Measurements from ENCODE around the gene USP17L29.
"Not testable (repeated sequence)": the region's sequence is repeated elsewhere in the genome, so short reads cannot be mapped to it uniquely, and the experiment has no call there.

USP17L29 gene, protein sequence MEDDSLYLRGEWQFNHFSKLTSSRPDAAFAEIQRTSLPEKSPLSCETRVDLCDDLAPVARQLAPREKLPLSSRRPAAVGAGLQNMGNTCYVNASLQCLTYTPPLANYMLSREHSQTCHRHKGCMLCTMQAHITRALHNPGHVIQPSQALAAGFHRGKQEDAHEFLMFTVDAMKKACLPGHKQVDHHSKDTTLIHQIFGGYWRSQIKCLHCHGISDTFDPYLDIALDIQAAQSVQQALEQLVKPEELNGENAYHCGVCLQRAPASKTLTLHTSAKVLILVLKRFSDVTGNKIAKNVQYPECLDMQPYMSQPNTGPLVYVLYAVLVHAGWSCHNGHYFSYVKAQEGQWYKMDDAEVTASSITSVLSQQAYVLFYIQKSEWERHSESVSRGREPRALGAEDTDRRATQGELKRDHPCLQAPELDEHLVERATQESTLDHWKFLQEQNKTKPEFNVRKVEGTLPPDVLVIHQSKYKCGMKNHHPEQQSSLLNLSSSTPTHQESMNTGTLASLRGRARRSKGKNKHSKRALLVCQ

DNA sequence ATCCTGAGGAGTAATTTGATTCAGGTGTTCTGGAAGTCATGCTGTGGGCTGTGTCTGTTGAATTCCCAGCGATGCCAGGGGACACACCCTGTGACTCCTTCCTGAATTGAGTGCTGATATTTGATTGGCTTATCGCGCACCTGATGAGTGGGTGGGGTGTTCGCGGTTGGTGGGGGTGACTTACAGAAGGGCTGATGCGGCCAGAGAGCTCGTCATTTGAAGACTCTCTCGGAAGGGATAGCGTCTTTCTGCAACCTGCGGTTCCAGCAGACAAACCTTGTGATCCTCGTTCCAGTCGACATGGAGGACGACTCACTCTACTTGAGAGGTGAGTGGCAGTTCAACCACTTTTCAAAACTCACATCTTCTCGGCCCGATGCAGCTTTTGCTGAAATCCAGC lies at the start of gene USP17L29:
USP17L29 (plus strand) TSS at position 301 of the 400 bp plus-strand sequence; CDS start at position 301, 0 bp downstream.
- not testable (repeated sequence) for H3K4me1 ChIP-seq (ENCODE audit: control insufficient read depth, insufficient read depth, low read length); H3K9me3 ChIP-seq (ENCODE audit: control insufficient read depth in 2 of 2, low read length in 2 of 2); H3K27ac ChIP-seq (ENCODE audit: low read length); H3K36me3 ChIP-seq (ENCODE audit: control insufficient read depth in 2 of 2, insufficient read depth in 2 of 2, low read length in 2 of 2); H3K9ac ChIP-seq (ENCODE audit: low read length in 2 of 2); H3K4me3 ChIP-seq (ENCODE audit: low read length in 2 of 2); H3K27me3 ChIP-seq (ENCODE audit: control insufficient read depth in 1 of 2, insufficient read depth in 2 of 2, low read length in 2 of 2)

DNA sequence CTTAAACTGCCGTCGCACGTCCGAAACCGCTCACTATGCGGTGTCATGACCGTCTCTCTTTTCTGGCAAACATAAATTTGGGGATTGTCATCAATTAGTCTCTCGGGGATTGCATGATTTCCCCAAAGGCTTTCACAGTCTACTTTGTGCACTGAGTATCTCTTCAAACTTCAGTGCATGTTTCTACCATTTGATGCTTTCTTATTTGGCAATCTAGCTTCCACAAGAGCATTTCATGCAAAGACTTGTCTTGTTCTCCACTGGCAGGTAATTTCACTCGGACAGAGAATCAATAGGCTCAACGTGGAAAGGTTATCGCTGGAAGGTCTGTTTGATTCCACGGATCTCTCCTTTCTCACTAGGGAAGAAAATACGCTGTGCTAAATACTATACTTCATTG lies 29.2 kb upstream of the USP17L29 start:
- not testable (repeated sequence) for H3K27me3 ChIP-seq (ENCODE audit: control insufficient read depth in 1 of 2, insufficient read depth in 2 of 2, low read length in 2 of 2); H3K9me3 ChIP-seq (ENCODE audit: control insufficient read depth in 2 of 2, low read length in 2 of 2); H3K4me1 ChIP-seq (ENCODE audit: control insufficient read depth, insufficient read depth, low read length); H3K4me3 ChIP-seq (ENCODE audit: low read length in 2 of 2); H3K9ac ChIP-seq (ENCODE audit: low read length in 2 of 2); H3K36me3 ChIP-seq (ENCODE audit: control insufficient read depth in 2 of 2, insufficient read depth in 2 of 2, low read length in 2 of 2); H3K27ac ChIP-seq (ENCODE audit: low read length)

DNA sequence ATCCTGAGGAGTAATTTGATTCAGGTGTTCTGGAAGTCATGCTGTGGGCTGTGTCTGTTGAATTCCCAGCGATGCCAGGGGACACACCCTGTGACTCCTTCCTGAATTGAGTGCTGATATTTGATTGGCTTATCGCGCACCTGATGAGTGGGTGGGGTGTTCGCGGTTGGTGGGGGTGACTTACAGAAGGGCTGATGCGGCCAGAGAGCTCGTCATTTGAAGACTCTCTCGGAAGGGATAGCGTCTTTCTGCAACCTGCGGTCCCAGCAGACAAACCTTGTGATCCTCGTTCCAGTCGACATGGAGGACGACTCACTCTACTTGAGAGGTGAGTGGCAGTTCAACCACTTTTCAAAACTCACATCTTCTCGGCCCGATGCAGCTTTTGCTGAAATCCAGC lies 28.6 kb upstream of the USP17L29 start, which contains the start of gene USP17L24:
USP17L24 (plus strand) TSS at position 301 of the 400 bp plus-strand sequence; CDS start at position 301, 0 bp downstream.
- H3K27me3 ChIP-seq (ENCODE audit: control insufficient read depth in 1 of 2, insufficient read depth in 2 of 2, low read length in 2 of 2); H3K27ac ChIP-seq (ENCODE audit: low read length); H3K9ac ChIP-seq (ENCODE audit: low read length in 2 of 2); H3K9me3 ChIP-seq (ENCODE audit: control insufficient read depth in 2 of 2, low read length in 2 of 2); H3K4me3 ChIP-seq (ENCODE audit: low read length in 2 of 2); H3K36me3 ChIP-seq (ENCODE audit: control insufficient read depth in 2 of 2, insufficient read depth in 2 of 2, low read length in 2 of 2); H3K4me1 ChIP-seq (ENCODE audit: control insufficient read depth, insufficient read depth, low read length): not testable (repeated sequence)

DNA sequence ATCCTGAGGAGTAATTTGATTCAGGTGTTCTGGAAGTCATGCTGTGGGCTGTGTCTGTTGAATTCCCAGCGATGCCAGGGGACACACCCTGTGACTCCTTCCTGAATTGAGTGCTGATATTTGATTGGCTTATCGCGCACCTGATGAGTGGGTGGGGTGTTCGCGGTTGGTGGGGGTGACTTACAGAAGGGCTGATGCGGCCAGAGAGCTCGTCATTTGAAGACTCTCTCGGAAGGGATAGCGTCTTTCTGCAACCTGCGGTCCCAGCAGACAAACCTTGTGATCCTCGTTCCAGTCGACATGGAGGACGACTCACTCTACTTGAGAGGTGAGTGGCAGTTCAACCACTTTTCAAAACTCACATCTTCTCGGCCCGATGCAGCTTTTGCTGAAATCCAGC lies 23.8 kb upstream of the USP17L29 start, which contains the start of gene USP17L25:
USP17L25 (plus strand) TSS at position 301 of the 400 bp plus-strand sequence; CDS start at position 301, 0 bp downstream.
- not testable (repeated sequence) for H3K36me3 ChIP-seq (ENCODE audit: control insufficient read depth in 2 of 2, insufficient read depth in 2 of 2, low read length in 2 of 2); H3K9me3 ChIP-seq (ENCODE audit: control insufficient read depth in 2 of 2, low read length in 2 of 2); H3K4me3 ChIP-seq (ENCODE audit: low read length in 2 of 2)

DNA sequence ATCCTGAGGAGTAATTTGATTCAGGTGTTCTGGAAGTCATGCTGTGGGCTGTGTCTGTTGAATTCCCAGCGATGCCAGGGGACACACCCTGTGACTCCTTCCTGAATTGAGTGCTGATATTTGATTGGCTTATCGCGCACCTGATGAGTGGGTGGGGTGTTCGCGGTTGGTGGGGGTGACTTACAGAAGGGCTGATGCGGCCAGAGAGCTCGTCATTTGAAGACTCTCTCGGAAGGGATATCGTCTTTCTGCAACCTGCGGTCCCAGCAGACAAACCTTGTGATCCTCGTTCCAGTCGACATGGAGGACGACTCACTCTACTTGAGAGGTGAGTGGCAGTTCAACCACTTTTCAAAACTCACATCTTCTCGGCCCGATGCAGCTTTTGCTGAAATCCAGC lies 19.1 kb upstream of the USP17L29 start, which contains the start of gene USP17L26:
USP17L26 (plus strand) TSS at position 301 of the 400 bp plus-strand sequence; CDS start at position 301, 0 bp downstream.
- H3K9ac ChIP-seq (ENCODE audit: low read length in 2 of 2); H3K4me3 ChIP-seq (ENCODE audit: low read length in 2 of 2); H3K27me3 ChIP-seq (ENCODE audit: control insufficient read depth in 1 of 2, insufficient read depth in 2 of 2, low read length in 2 of 2); H3K36me3 ChIP-seq (ENCODE audit: control insufficient read depth in 2 of 2, insufficient read depth in 2 of 2, low read length in 2 of 2); H3K27ac ChIP-seq (ENCODE audit: low read length); H3K9me3 ChIP-seq (ENCODE audit: control insufficient read depth in 2 of 2, low read length in 2 of 2); H3K4me1 ChIP-seq (ENCODE audit: control insufficient read depth, insufficient read depth, low read length): not testable (repeated sequence)

More for the DNA sequence above, 23.8 kb upstream of the USP17L29 start, which contains the start of gene USP17L25:
- H3K27ac ChIP-seq (ENCODE audit: low read length); H3K4me1 ChIP-seq (ENCODE audit: control insufficient read depth, insufficient read depth, low read length); H3K27me3 ChIP-seq (ENCODE audit: control insufficient read depth in 1 of 2, insufficient read depth in 2 of 2, low read length in 2 of 2); H3K9ac ChIP-seq (ENCODE audit: low read length in 2 of 2): not testable (repeated sequence)

DNA sequence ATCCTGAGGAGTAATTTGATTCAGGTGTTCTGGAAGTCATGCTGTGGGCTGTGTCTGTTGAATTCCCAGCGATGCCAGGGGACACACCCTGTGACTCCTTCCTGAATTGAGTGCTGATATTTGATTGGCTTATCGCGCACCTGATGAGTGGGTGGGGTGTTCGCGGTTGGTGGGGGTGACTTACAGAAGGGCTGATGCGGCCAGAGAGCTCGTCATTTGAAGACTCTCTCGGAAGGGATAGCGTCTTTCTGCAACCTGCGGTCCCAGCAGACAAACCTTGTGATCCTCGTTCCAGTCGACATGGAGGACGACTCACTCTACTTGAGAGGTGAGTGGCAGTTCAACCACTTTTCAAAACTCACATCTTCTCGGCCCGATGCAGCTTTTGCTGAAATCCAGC lies 14.3 kb upstream of the USP17L29 start, which contains the start of gene USP17L5:
USP17L5 (plus strand) TSS at position 301 of the 400 bp plus-strand sequence; CDS start at position 301, 0 bp downstream.
- not testable (repeated sequence) for H3K9me3 ChIP-seq (ENCODE audit: control insufficient read depth in 2 of 2, low read length in 2 of 2); H3K36me3 ChIP-seq (ENCODE audit: control insufficient read depth in 2 of 2, insufficient read depth in 2 of 2, low read length in 2 of 2); H3K27ac ChIP-seq (ENCODE audit: low read length); H3K4me1 ChIP-seq (ENCODE audit: control insufficient read depth, insufficient read depth, low read length); H3K9ac ChIP-seq (ENCODE audit: low read length in 2 of 2); H3K27me3 ChIP-seq (ENCODE audit: control insufficient read depth in 1 of 2, insufficient read depth in 2 of 2, low read length in 2 of 2); H3K4me3 ChIP-seq (ENCODE audit: low read length in 2 of 2)

DNA sequence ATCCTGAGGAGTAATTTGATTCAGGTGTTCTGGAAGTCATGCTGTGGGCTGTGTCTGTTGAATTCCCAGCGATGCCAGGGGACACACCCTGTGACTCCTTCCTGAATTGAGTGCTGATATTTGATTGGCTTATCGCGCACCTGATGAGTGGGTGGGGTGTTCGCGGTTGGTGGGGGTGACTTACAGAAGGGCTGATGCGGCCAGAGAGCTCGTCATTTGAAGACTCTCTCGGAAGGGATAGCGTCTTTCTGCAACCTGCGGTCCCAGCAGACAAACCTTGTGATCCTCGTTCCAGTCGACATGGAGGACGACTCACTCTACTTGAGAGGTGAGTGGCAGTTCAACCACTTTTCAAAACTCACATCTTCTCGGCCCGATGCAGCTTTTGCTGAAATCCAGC lies 9.6 kb upstream of the USP17L29 start, which contains the start of gene USP17L27:
USP17L27 (plus strand) TSS at position 301 of the 400 bp plus-strand sequence; CDS start at position 301, 0 bp downstream.
- not testable (repeated sequence) for H3K4me3 ChIP-seq (ENCODE audit: low read length in 2 of 2); H3K27ac ChIP-seq (ENCODE audit: low read length); H3K9me3 ChIP-seq (ENCODE audit: control insufficient read depth in 2 of 2, low read length in 2 of 2); H3K36me3 ChIP-seq (ENCODE audit: control insufficient read depth in 2 of 2, insufficient read depth in 2 of 2, low read length in 2 of 2); H3K9ac ChIP-seq (ENCODE audit: low read length in 2 of 2); H3K4me1 ChIP-seq (ENCODE audit: control insufficient read depth, insufficient read depth, low read length); H3K27me3 ChIP-seq (ENCODE audit: control insufficient read depth in 1 of 2, insufficient read depth in 2 of 2, low read length in 2 of 2)

DNA sequence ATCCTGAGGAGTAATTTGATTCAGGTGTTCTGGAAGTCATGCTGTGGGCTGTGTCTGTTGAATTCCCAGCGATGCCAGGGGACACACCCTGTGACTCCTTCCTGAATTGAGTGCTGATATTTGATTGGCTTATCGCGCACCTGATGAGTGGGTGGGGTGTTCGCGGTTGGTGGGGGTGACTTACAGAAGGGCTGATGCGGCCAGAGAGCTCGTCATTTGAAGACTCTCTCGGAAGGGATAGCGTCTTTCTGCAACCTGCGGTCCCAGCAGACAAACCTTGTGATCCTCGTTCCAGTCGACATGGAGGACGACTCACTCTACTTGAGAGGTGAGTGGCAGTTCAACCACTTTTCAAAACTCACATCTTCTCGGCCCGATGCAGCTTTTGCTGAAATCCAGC lies 4.8 kb upstream of the USP17L29 start, which contains the start of gene USP17L28:
USP17L28 (plus strand) TSS at position 301 of the 400 bp plus-strand sequence; CDS start at position 301, 0 bp downstream.
- not testable (repeated sequence) for H3K9me3 ChIP-seq (ENCODE audit: control insufficient read depth in 2 of 2, low read length in 2 of 2); H3K27me3 ChIP-seq (ENCODE audit: control insufficient read depth in 1 of 2, insufficient read depth in 2 of 2, low read length in 2 of 2); H3K36me3 ChIP-seq (ENCODE audit: control insufficient read depth in 2 of 2, insufficient read depth in 2 of 2, low read length in 2 of 2); H3K9ac ChIP-seq (ENCODE audit: low read length in 2 of 2); H3K27ac ChIP-seq (ENCODE audit: low read length); H3K4me3 ChIP-seq (ENCODE audit: low read length in 2 of 2); H3K4me1 ChIP-seq (ENCODE audit: control insufficient read depth, insufficient read depth, low read length)

DNA sequence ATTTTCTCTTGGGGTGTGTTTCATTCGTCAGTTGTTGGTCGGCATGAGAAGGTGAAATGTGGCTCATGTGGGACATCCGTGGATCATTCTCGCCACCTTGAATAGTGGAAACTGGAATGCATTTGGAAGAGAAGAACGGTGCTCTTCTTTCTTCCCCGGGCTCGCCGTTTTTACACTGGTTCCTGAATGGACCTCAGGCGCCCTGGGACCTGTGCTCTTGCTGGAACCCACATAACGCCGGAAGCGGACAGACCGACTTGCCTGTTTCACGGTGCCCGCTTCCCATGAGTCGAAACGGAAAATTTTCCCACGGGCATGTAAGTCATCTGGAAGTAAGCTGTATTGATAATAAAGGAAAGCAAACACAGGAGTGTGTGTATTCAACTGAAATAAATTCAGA lies 2.6 kb upstream of the USP17L29 start:
- H3K4me3 ChIP-seq (ENCODE audit: low read length in 2 of 2); H3K9me3 ChIP-seq (ENCODE audit: control insufficient read depth in 2 of 2, low read length in 2 of 2); H3K27ac ChIP-seq (ENCODE audit: low read length); H3K27me3 ChIP-seq (ENCODE audit: control insufficient read depth in 1 of 2, insufficient read depth in 2 of 2, low read length in 2 of 2); H3K36me3 ChIP-seq (ENCODE audit: control insufficient read depth in 2 of 2, insufficient read depth in 2 of 2, low read length in 2 of 2); H3K4me1 ChIP-seq (ENCODE audit: control insufficient read depth, insufficient read depth, low read length); H3K9ac ChIP-seq (ENCODE audit: low read length in 2 of 2): not testable (repeated sequence)

DNA sequence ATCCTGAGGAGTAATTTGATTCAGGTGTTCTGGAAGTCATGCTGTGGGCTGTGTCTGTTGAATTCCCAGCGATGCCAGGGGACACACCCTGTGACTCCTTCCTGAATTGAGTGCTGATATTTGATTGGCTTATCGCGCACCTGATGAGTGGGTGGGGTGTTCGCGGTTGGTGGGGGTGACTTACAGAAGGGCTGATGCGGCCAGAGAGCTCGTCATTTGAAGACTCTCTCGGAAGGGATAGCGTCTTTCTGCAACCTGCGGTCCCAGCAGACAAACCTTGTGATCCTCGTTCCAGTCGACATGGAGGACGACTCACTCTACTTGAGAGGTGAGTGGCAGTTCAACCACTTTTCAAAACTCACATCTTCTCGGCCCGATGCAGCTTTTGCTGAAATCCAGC lies 9.4 kb downstream of the USP17L29 start, which contains the start of gene USP17L30:
USP17L30 (plus strand) TSS at position 301 of the 400 bp plus-strand sequence; CDS start at position 301, 0 bp downstream.
- H3K36me3 ChIP-seq (ENCODE audit: control insufficient read depth in 2 of 2, insufficient read depth in 2 of 2, low read length in 2 of 2); H3K27me3 ChIP-seq (ENCODE audit: control insufficient read depth in 1 of 2, insufficient read depth in 2 of 2, low read length in 2 of 2); H3K4me1 ChIP-seq (ENCODE audit: control insufficient read depth, insufficient read depth, low read length); H3K27ac ChIP-seq (ENCODE audit: low read length); H3K9me3 ChIP-seq (ENCODE audit: control insufficient read depth in 2 of 2, low read length in 2 of 2); H3K9ac ChIP-seq (ENCODE audit: low read length in 2 of 2); H3K4me3 ChIP-seq (ENCODE audit: low read length in 2 of 2): not testable (repeated sequence)

All from stomach smooth muscle (tissue), 2 donors.